Peyer's patch (tissue), 4 donors: Measurements from ENCODE around the gene PSMD14.

Experiments
- CTCF ChIP-seq, 6 experiments: fragments of 450-650 bp in 4 of 6; fragments of 200-600 bp in 2 of 6; sonication (generic) in 1 of 6; IDR thresholded peaks; one replicate each; pipeline ENCODE4 v1.5.1; 2017 to 2019; ENCODE audit warnings: antibody characterized with exemption in 6 of 6, mild to moderate bottlenecking in 3 of 6, moderate library complexity in 1 of 6
- POLR2A ChIP-seq, 2 donors: fragments of 450-650 bp; IDR thresholded peaks; one replicate each; pipeline ENCODE4 v1.5.1; 2017; ENCODE audit warnings: antibody characterized with exemption in 2 of 2, mild to moderate bottlenecking in 2 of 2, moderate library complexity in 2 of 2

GRCh38 chr2:161402297-161402696 is 94.1 kb downstream of the PSMD14 start:
- TF ChIP-seq CTCF (IDR thresholded peaks at IDR 0.05) (no peak), POLR2A (IDR thresholded peaks at IDR 0.05) (no peak)
